HepG2 (cell line): ENCODE data around the gene FRMD4B. TPM values are rescaled to one million over a fixed set of nuclear protein-coding genes. Genes with fewer than 3 reads are reported as not detected.

Experiments used
- ATAC-seq: fragments of 200-7000 bp; cut with Tn5 transposase; 3 replicates; pipeline ENCODE4 v1.9.1; 2020; ENCODE audit warnings: mild to moderate bottlenecking, moderate library complexity
- BruUV-seq: library from RNA; stranded (reverse); fragments of 400-500 nt; replicated peaks from 2 replicates; lab custom pipeline; 2021; lab: Mats Ljungman, UMichigan
- CTCF ChIA-PET: fragments of 300-600 bp; formaldehyde crosslinking; extraction: SDS; loops from one replicate; lab custom pipeline; 2021; ENCODE audit warnings: low total read pairs, inconsistent platforms, low intra/inter-chr PET ratio; lab: Yijun Ruan, JAX
- POLR2A ChIA-PET: fragments of 350-600 bp; sonication (Branson Sonifier 250); formaldehyde crosslinking; loops from one replicate; lab custom pipeline; 2020; ENCODE audit warnings: antibody characterized with exemption, inconsistent platforms; lab: Yijun Ruan, JAX
- DNase-seq: peaks from one replicate; pipeline ENCODE4 v3.0.0-alpha.2; 2015; ENCODE audit warnings: low spot score
- FAIRE-seq: peaks from 3 replicates; lab custom pipeline; 2011; peaks lifted over from hg19 to GRCh38; lab: Jason Lieb, UNC
- H2AFZ ChIP-seq: one replicate; pipeline ENCODE4 v1.6.1; 2011; ENCODE audit warnings: low read length, inconsistent platforms
- H3K27ac ChIP-seq: fragments of 300-600 bp; 3 replicates; pipeline ENCODE4 v1.8.0; 2011; ENCODE audit warnings: mixed run types, mild to moderate bottlenecking, mixed read lengths, low read length, inconsistent platforms; ENCODE audit not compliant: insufficient read depth; ENCODE audit errors: extremely low read length
- H3K27me3 ChIP-seq, 2 experiments: fragments of 200-600 bp in 1 of 2; 2 replicates in 1 of 2; 3 replicates in 1 of 2; pipeline versions ENCODE4 v1.6.0 to v1.8.0; 2011; ENCODE audit warnings: low read length in 2 of 2, mild to moderate bottlenecking in 2 of 2, moderate library complexity in 2 of 2, inconsistent platforms in 1 of 2; ENCODE audit not compliant: insufficient read depth in 2 of 2, control insufficient read depth in 1 of 2
- H3K36me3 ChIP-seq, 2 experiments: fragments of 200-600 bp in 1 of 2; replicated peaks in 1 of 2; 2 replicates in 1 of 2; 3 replicates in 1 of 2; pipeline versions ENCODE4 v1.5.1 to v1.8.0; 2011; ENCODE audit warnings: low read length in 2 of 2, inconsistent platforms in 1 of 2; ENCODE audit not compliant: insufficient read depth in 2 of 2, control insufficient read depth in 1 of 2
- H3K4me1 ChIP-seq: 2 replicates; pipeline ENCODE4 v1.5.1; 2012; ENCODE audit warnings: low read length, inconsistent platforms; ENCODE audit not compliant: insufficient read depth
- H3K4me2 ChIP-seq: 2 replicates; pipeline ENCODE4 v1.6.0; 2011; ENCODE audit warnings: low read depth, low read length, inconsistent platforms
- H3K4me3 ChIP-seq, 3 experiments: fragments of 200-600 bp in 1 of 3; sonication (generic), shearing (Covaris generic) in 1 of 3; replicated peaks in 1 of 3; 2 replicates each; pipeline ENCODE4 v1.5.1; 2011 to 2016; ENCODE audit warnings: low read length in 3 of 3, inconsistent platforms in 2 of 3, low read depth in 2 of 3, mild to moderate bottlenecking in 2 of 3, control low read depth in 1 of 3, mixed read lengths in 1 of 3; ENCODE audit not compliant: insufficient read depth in 1 of 3
- H3K79me2 ChIP-seq: one replicate; pipeline ENCODE4 v1.6.1; 2011; ENCODE audit warnings: low read length, inconsistent platforms; ENCODE audit not compliant: insufficient read depth
- H3K9ac ChIP-seq: 2 replicates; pipeline ENCODE4 v1.6.0; 2011; ENCODE audit warnings: mild to moderate bottlenecking, low read depth, low read length, inconsistent platforms; ENCODE audit not compliant: insufficient read depth
- H3K9me3 ChIP-seq: 2 replicates; pipeline ENCODE4 v1.5.1; 2012; ENCODE audit warnings: mild to moderate bottlenecking, low read length
- H4K20me1 ChIP-seq: 2 replicates; pipeline ENCODE4 v1.6.0; 2011; ENCODE audit warnings: inconsistent platforms, mild to moderate bottlenecking, low read length, moderate library complexity; ENCODE audit not compliant: insufficient read depth
- NFKBIZ ChIP-seq: IDR thresholded peaks from 2 replicates; pipeline ENCODE4 v1.6.1; 2018; ENCODE audit warnings: missing genetic modification reagents, missing compliant biosample characterization
- NR0B2 ChIP-seq: sonication (generic); formaldehyde crosslinking; IDR thresholded peaks from 2 replicates; pipeline ENCODE4 v1.4.0; 2020; ENCODE audit warnings: mild to moderate bottlenecking, missing genetic modification reagents
- PATZ1 ChIP-seq: sonication (generic); formaldehyde crosslinking; IDR thresholded peaks from 2 replicates; pipeline ENCODE4 v1.4.0; 2020; ENCODE audit warnings: missing genetic modification reagents
- SAFB2 ChIP-seq: sonication (generic); formaldehyde crosslinking; IDR thresholded peaks from 2 replicates; pipeline ENCODE4 v1.5.1; 2020; ENCODE audit warnings: missing genetic modification reagents, low read depth, mild to moderate bottlenecking, borderline replicate concordance
- TOE1 ChIP-seq: sonication (generic); formaldehyde crosslinking; IDR thresholded peaks from 2 replicates; pipeline ENCODE4 v1.4.0; 2020; ENCODE audit warnings: mild to moderate bottlenecking, missing genetic modification reagents
- TRIM24 ChIP-seq: sonication (generic); formaldehyde crosslinking; IDR thresholded peaks from 2 replicates; pipeline ENCODE4 v1.8.0; 2022; ENCODE audit warnings: mild to moderate bottlenecking, missing genetic modification reagents
- WGBS: methylation state at CpG from one replicate; pipeline ENCODE4 v1.1.6; 2017; ENCODE audit warnings: low lambda C conversion rate; 5-methylcytosine and 5-hydroxymethylcytosine counted together
- in situ Hi-C: cut with HindIII; loops from 2 replicates; pipeline ENCODE4 v1.10.0; 2017; ENCODE audit warnings: low pct_unique_long_range_greater_than_20kb; ENCODE audit not compliant: extremely low pct_ligation_motif_present
- intact Hi-C: fragments of 100-400 bp; cut with micrococcal nuclease; formaldehyde crosslinking; loops from one replicate; pipeline ENCODE4 v1.10.0; 2022; ENCODE audit not compliant: unreplicated experiment
- polyA plus RNA-seq, 8 experiments: library from polyadenylated mRNA; depleted of rRNA in 3 of 8; stranded (reverse) in 7 of 8; unstranded in 1 of 8; fragments of >200 nt; fragmentation: Illumina TruSeq in 4 of 8; extraction: Trizol in 4 of 8; gene quantifications; 2 replicates each; pipeline versions ENCODE4 v1.2.1 to v1.2.3, GENCODE V29; 2011 to 2016; ENCODE audit warnings: low read depth in 4 of 8, missing spikeins in 1 of 8, mixed read lengths in 1 of 8; ENCODE audit not compliant: insufficient read depth in 1 of 8
- total RNA-seq, 5 experiments: library from RNA; depleted of rRNA; stranded (reverse); fragments of >200 nt; fragmentation: Illumina TruSeq; extraction: Trizol; gene quantifications; 2 replicates each; pipeline ENCODE4 v1.2.3, GENCODE V29; 2016; ENCODE audit warnings: low read depth in 1 of 5

FRMD4B gene
- total and polyA plus RNA-seq, 2 of the 13 experiments (the other 11 are each of a cell fraction or from before 2014, with no cell fraction given), result 3.0 to 3.3 TPM

GRCh38 chr3:69182588-69183316, 203.1 kb downstream of the FRMD4B start:
- CTCF ChIA-PET, result no interaction called here
- POLR2A ChIA-PET, result interaction anchor here (1.0 to 1.3 kb wide), 2 partner anchors 17 to 18 kb away, joined by 3 to 11 read pairs; no protein-coding TSS in a partner anchor
- no peaks in the 10 kb centered on the region for H3K27me3 ChIP-seq
- H3K9me3 ChIP-seq, result no peaks in the 10 kb centered on the region
- H3K4me1 ChIP-seq, result peaks cover 61% of the 10 kb centered on the region
- no TSS peak for BruUV-seq
- DNase-seq (no peak), FAIRE-seq (no peak), ATAC-seq (no peak)
- peaks cover 0 to 10% of the 10 kb centered on the region in 2 experiments; a peak in 4 of 5 replicates for H3K36me3 ChIP-seq
- no peak overlapping the region for H3K4me2 ChIP-seq
- H4K20me1 ChIP-seq, result no peaks in the 10 kb centered on the region
- no peaks in the 10 kb centered on the region for H3K79me2 ChIP-seq
- no peak overlapping the region for H3K9ac ChIP-seq
- intact Hi-C loops, result no loop called here
- TF ChIP-seq PATZ1 (no peak), TOE1 (CRISPR knock-in tag) (no peak), NR0B2 (CRISPR knock-in tag) (no peak), SAFB2 (CRISPR knock-in tag) (no peak), TRIM24 (CRISPR knock-in tag) (no peak), NFKBIZ (CRISPR knock-in tag) (no peak)
- H3K4me3 ChIP-seq, result no peak overlapping the region
- 96% methylated on average over 8 of the region's 8 CpGs for WGBS
- H3K27ac ChIP-seq, result peak overlapping the region; percentile 93
- in situ Hi-C loops, result no loop called here
- no peak overlapping the region for H2AFZ ChIP-seq
